ENCODE measurements around the gene MARVELD1. TPM values are rescaled to one million over a fixed set of nuclear protein-coding genes. Genes with fewer than 3 reads are reported as not detected.

Gene MARVELD1
- total and polyA plus RNA-seq, 2 of the 8 experiments (the other 6 are each of a cell fraction or from before 2014, with no cell fraction given), result 28.1 to 37.3 TPM

DNA sequence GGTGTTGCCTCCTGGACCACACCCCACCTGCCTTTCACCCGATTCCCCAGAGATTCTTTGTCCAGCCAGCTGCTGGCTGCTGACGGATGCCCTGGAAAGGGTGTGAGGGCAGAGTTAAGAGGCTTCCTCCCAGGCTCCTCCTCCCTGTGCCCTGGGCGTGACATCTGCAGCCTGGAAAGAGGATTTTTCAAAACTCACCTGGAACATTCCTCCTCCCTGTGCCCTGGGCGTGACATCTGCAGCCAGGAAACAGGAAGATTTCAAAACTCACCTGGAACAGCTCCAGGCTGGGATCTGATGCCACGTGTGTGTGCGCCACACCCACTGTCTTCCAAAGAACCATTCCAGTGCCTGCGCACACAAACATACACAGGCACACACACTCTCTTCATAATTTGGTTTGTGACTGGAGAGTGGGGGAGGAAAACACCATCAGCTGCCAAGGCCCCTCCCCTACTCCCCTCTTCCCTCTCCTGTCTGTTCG, 5.2 kb downstream of the MARVELD1 start (continued):
- TF ChIP-seq, protein P1, sequence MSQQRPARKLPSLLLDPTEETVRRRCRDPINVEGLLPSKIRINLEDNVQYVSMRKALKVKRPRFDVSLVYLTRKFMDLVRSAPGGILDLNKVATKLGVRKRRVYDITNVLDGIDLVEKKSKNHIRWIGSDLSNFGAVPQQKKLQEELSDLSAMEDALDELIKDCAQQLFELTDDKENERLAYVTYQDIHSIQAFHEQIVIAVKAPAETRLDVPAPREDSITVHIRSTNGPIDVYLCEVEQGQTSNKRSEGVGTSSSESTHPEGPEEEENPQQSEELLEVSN (IDR thresholded peaks at IDR 0.05), result no peak
- no peak for TF ChIP-seq SP1 (IDR thresholded peaks at IDR 0.05; ENCODE audit: low read depth, low read length)
